SH-SY5Y (cell line): ENCODE results near the gene FBXO3.
A peak's percentile ranks its signal among the peaks of the same experiment; 100 is the strongest.

Source experiments
- GATA2 ChIP-seq: IDR thresholded peaks from 2 replicates; pipeline ENCODE4 v1.6.1; 2011; ENCODE audit warnings: mild to moderate bottlenecking, low read depth, low read length
- GATA3 ChIP-seq: IDR thresholded peaks from 2 replicates; pipeline ENCODE4 v1.6.1; 2011; ENCODE audit warnings: low read depth, mild to moderate bottlenecking, low read length, moderate library complexity

Gene FBXO3, protein sequence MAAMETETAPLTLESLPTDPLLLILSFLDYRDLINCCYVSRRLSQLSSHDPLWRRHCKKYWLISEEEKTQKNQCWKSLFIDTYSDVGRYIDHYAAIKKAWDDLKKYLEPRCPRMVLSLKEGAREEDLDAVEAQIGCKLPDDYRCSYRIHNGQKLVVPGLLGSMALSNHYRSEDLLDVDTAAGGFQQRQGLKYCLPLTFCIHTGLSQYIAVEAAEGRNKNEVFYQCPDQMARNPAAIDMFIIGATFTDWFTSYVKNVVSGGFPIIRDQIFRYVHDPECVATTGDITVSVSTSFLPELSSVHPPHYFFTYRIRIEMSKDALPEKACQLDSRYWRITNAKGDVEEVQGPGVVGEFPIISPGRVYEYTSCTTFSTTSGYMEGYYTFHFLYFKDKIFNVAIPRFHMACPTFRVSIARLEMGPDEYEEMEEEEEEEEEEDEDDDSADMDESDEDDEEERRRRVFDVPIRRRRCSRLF

DNA sequence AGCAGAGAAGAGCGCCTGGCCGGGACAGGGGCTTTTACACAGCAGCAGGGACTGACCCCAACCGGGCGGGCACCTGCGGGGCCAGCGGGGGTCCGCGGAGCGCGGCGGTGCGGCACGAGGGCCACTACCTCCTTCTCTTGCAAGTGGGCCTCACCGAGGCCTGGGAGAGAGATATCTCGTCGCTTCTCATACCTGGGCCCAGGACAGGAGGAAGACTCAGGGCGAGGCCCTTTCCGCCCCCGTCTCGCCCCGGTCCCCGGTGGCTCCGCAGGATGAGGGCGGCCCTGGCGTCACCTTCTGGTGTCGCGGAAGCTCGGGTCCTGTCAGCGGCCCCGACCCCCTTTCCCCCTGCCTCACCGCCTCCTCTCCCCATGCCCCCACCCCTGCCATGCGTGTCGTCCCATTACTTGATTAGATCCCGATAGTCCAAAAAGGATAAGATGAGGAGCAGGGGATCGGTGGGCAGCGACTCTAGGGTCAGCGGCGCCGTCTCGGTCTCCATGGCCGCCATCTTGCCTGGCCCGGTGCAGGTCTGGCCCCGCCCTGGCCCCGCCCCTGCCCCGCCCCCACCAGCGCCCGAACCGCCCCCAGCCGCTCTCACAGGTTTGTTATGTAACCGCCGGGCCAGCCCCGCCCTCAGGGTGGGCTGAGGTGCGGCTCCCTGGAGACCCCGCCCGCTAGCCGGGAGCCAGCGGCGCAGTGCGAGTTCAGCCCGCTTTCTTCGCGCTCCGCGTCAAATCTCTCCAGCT is at the start of gene FBXO3:
Gene FBXO3, minus strand, starts transcription at position 534 of the 749 bp plus-strand sequence. Its CDS starts 23 bp downstream, at position 511.
- TF ChIP-seq GATA2 (no peak), GATA3 (no peak)

GRCh38 chr11:33819278-33820035 is 45.1 kb upstream of the FBXO3 start:
- TF ChIP-seq GATA2 (no peak), GATA3 (no peak)

DNA sequence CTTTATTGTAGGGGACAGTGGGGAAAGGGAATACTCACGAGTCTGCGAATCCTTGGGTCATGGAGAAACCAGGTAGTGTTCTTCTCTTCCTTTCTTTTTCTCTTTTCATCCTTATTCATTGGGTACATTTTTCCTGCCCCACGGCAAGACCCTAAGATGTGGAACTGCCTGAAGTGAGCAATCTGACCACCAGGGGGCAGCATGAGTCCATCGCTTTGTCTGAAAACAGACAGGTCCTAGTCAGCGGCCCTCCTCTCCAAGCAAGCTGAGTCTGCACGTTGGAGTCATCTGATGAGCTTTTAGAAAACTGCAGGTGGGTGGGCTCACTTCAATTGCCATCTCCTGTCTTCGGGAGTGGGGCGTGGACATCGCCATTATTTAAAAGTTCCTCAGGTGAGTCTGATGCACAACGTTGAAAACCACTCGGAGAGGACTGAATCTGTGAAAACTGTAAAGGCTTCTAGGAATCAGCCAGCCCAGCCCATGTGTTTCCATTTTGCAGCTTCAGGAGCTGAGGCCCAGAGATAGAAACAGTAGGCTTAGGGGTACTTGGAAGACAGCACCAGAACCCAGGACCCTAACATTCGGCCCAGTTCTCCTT is 34.0 kb upstream of the FBXO3 start:
- no peak for TF ChIP-seq GATA3
- TF ChIP-seq GATA2 = no peak

DNA sequence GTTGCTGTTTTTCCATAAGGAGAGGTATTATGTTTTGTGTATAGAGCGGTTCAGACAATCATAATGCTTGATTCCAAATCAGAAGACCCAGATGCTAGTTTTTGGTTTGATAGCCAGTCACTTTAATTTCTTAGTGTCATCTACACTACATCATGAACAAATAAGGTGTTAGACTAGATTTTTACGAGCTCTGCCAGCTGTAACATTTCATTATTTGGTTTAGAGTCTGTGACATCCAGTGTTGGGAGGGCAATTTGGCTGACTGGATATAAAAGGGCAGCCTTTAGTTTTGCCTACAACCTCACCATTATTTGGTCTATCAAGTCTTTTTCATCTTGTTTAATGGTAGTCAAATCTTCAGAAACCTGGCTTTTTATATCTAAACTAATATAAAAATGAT is 30.2 kb upstream of the FBXO3 start:
- TF ChIP-seq GATA2 = no peak
- no peak for TF ChIP-seq GATA3

DNA sequence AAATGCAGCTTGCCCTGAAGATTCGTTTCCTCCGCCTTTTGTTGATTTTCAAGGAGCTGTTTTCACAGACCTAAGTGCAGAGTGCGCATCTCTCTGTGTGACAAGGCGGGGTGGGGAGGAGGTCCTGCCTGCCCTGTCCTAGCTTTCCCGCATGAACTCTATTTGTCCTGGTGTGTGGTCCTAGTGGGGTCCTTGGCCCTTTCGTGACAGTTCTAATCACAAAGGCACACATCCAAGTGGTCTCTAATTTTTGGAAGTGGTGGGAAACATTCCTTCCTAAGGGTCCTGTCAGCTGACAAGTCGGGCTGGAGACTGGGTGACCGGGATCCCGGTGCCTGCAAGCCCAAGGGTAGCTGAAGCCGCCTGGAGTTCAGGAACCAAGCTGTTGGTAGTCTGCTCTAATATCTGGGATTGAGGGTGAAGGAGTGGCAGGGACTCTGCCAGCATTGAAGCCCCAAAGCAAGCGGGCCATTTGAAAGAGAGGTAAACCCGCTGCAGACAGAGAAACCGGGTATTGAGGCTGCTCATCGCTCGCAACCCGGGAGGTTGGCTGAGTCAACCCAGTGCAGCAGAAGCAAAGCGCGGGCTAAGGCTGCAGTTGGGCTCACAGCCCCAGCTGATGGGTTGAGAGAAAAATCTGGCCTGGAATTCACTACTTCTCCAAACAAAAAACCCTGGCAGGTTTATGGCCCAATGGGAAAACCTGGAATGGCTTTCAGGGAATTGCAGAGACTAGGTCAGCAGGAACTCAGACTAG is 28.1 kb upstream of the FBXO3 start:
- no peak for TF ChIP-seq GATA3
- no peak for TF ChIP-seq GATA2

DNA sequence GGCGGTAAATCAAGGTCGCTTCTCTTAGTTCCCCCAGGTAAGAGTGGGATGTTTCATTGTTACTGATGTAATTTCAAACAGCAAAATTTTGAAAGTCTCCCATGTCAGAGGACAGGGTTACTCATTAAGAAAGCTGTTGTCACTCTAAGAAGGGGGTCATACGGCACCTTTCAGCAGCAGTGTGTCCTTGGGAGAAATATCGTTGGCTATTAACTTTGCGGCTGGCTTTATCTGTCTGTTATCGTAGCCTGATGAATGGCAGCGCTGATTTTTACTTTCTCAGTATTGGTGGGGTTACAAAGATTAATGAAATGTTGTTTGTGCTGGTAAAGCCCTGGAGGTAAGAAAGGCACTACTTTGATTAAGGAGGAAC is 27.5 kb upstream of the FBXO3 start:
- TF ChIP-seq GATA3 (no peak), GATA2 (no peak)

- TF ChIP-seq GATA3 = no peak
- no peak for TF ChIP-seq GATA2
These were observed 23.6 kb upstream of the FBXO3 start for GRCh38 chr11:33797879-33798278.

DNA sequence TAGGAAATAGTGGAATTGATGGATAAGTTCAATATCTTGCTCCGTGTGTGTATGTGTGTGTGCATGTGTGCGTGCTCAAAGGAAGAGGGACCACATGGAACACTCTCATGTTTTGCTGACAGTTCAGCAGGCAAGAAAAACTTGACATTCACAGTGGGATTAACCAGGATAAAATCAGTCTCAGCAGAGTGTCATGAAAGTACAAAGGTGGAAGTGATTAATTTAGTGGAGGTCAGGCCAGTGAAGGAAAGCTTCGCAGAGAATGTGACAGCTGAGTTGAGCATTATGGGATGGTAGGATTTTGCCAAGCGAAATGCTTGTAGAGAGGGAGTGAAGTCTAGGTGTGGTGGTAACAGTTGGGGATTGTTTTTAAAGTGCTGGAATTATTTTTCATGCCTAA is 15.7 kb upstream of the FBXO3 start:
- TF ChIP-seq GATA3 = no peak
- TF ChIP-seq GATA2 = no peak

DNA sequence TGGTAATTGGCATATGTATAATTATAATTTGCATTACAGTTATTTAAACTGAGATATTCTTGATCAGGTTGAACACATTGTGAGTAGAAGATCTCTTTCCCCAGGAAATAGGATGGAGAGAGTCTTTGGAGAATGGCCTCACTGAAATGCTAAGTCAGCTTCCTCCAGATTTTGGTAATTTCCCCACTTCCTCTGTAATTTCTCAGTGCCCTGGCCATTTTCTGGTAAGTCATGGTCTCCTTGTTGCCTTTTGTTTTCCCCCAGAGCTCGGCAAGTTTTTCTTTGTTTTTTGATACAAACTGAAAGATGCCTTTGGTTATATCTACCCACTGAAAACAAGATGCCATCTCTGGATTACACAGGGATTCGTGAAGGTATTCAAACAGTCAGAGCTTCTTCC is 12.8 kb upstream of the FBXO3 start:
- TF ChIP-seq GATA2 (no peak), GATA3 (no peak)

GRCh38 chr11:33785609-33786008 is 11.3 kb upstream of the FBXO3 start:
- no peak for TF ChIP-seq GATA3

DNA sequence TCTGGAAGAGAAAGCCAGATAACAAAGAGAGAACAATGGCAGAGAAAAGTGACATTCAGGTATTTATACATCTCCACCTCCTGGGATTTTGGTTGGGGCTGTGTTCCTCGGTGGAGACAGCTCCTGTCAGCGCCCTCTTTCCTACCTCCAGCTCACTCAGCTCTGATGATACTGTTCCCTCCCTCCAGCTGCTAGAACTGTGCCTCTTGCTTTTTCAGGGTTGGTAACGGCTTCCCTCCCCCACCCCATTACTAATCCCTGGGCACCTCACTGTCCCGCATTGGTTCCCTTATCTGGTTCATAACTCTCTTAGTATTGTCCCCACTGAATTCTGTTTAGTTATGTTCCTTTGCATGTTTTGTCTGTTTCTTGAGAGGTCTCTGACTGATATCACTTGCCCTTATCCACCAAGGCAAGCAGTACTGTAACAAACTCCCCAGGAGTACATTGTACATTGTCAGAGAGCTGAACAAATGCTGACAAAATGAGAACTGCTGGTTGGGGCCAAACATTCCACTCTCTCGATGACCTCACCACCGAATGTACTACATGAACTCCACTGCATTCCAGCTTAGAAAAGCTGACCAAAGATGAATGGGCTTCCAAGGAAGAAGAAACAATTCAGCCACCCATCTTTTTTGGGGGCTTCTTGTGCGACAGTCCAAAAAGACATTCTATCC is 5.7 kb upstream of the FBXO3 start:
- TF ChIP-seq GATA2 (no peak), GATA3 (no peak)

DNA sequence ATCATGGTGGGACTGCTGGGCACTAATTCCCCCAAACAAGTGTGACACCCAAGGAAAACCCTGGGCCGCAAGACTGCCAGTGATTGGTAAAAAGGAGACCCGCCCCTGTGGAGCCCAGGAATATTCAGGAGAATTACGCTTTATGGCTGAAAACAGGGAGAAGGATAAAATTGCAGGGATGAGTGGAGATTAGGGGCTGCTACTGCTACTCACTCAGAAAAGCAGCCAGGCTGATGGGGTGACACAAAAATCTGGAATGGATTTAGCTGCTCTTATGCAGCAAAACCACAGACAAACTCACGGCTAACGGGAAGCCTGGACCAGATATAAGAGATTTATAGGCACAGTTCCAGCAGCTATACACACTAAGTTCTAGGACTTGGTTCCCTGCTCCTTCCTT is 4.4 kb upstream of the FBXO3 start:
- TF ChIP-seq GATA3 (no peak), GATA2 (peak; percentile 18; the same call in 1 of the 2 replicates)

- no peak for TF ChIP-seq GATA3
- TF ChIP-seq GATA2 = no peak
These were observed 3.6 kb upstream of the FBXO3 start for GRCh38 chr11:33777906-33778305.
